H1 (cell line): ENCODE results near the gene RALA. TPM values are rescaled to one million over a fixed set of nuclear protein-coding genes. Genes with fewer than 3 reads are reported as not detected.

ENCODE experiments used
- CHD1 ChIP-seq: IDR thresholded peaks from 2 replicates; pipeline ENCODE4 v1.6.1; 2012; ENCODE audit warnings: low read depth, low read length, improper control_type of control experiment
- polyA plus RNA-seq, 7 experiments: library from polyadenylated mRNA; depleted of rRNA in 3 of 7; stranded (reverse) in 5 of 7; unstranded in 2 of 7; fragments of >200 nt in 5 of 7; fragments of 200-250 nt in 2 of 7; gene quantifications; 1 replicate in 5 of 7; 2 replicates in 1 of 7; 4 replicates in 1 of 7; pipeline versions ENCODE4 v1.2.1 to v1.2.3, GENCODE V29; 2011 to 2013; ENCODE audit warnings: missing spikeins in 2 of 7, mixed read lengths in 2 of 7
- total RNA-seq: library from RNA; stranded (reverse); fragmentation: NEBNext Ultra II Directional; extraction: Animal tissue kit (Norgen Biotek cat#: 25700); gene quantifications from 2 replicates; pipeline ENCODE4 v1.2.1, GENCODE V29; 2021
- TF ChIP-seq, protein P1 (sequence below): fragments of 300-600 bp; sonication (generic); IDR thresholded peaks from 2 replicates; pipeline ENCODE4 v1.7.1; 2012; ENCODE audit warnings: low read length, moderate library complexity, mild to moderate bottlenecking, inconsistent platforms; ENCODE audit not compliant: insufficient replicate concordance

Gene RALA
- total and polyA plus RNA-seq, 2 of the 8 experiments (the other 6 are each of a cell fraction or from before 2014, with no cell fraction given): 24.1 to 72.8 TPM

DNA sequence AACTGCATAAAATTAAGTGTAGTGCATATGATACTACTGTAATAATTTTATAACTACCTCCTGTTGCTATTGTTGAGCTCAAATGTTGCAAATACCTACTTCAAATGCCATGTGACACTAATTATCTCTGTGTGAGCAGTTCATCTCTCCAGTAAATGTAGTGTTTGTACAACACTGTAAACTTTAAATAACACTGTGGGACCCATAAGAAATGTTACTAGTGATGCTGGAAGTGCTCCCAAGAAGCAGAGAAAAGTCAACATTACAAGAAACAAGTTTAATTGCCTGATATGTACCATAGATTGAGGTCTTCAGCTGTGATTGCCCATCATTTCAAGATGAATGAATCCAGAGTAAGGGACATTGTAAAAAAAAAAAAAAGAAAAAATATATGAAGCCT lies 39.9 kb downstream of the RALA start (continued):
- TF ChIP-seq, protein P1, sequence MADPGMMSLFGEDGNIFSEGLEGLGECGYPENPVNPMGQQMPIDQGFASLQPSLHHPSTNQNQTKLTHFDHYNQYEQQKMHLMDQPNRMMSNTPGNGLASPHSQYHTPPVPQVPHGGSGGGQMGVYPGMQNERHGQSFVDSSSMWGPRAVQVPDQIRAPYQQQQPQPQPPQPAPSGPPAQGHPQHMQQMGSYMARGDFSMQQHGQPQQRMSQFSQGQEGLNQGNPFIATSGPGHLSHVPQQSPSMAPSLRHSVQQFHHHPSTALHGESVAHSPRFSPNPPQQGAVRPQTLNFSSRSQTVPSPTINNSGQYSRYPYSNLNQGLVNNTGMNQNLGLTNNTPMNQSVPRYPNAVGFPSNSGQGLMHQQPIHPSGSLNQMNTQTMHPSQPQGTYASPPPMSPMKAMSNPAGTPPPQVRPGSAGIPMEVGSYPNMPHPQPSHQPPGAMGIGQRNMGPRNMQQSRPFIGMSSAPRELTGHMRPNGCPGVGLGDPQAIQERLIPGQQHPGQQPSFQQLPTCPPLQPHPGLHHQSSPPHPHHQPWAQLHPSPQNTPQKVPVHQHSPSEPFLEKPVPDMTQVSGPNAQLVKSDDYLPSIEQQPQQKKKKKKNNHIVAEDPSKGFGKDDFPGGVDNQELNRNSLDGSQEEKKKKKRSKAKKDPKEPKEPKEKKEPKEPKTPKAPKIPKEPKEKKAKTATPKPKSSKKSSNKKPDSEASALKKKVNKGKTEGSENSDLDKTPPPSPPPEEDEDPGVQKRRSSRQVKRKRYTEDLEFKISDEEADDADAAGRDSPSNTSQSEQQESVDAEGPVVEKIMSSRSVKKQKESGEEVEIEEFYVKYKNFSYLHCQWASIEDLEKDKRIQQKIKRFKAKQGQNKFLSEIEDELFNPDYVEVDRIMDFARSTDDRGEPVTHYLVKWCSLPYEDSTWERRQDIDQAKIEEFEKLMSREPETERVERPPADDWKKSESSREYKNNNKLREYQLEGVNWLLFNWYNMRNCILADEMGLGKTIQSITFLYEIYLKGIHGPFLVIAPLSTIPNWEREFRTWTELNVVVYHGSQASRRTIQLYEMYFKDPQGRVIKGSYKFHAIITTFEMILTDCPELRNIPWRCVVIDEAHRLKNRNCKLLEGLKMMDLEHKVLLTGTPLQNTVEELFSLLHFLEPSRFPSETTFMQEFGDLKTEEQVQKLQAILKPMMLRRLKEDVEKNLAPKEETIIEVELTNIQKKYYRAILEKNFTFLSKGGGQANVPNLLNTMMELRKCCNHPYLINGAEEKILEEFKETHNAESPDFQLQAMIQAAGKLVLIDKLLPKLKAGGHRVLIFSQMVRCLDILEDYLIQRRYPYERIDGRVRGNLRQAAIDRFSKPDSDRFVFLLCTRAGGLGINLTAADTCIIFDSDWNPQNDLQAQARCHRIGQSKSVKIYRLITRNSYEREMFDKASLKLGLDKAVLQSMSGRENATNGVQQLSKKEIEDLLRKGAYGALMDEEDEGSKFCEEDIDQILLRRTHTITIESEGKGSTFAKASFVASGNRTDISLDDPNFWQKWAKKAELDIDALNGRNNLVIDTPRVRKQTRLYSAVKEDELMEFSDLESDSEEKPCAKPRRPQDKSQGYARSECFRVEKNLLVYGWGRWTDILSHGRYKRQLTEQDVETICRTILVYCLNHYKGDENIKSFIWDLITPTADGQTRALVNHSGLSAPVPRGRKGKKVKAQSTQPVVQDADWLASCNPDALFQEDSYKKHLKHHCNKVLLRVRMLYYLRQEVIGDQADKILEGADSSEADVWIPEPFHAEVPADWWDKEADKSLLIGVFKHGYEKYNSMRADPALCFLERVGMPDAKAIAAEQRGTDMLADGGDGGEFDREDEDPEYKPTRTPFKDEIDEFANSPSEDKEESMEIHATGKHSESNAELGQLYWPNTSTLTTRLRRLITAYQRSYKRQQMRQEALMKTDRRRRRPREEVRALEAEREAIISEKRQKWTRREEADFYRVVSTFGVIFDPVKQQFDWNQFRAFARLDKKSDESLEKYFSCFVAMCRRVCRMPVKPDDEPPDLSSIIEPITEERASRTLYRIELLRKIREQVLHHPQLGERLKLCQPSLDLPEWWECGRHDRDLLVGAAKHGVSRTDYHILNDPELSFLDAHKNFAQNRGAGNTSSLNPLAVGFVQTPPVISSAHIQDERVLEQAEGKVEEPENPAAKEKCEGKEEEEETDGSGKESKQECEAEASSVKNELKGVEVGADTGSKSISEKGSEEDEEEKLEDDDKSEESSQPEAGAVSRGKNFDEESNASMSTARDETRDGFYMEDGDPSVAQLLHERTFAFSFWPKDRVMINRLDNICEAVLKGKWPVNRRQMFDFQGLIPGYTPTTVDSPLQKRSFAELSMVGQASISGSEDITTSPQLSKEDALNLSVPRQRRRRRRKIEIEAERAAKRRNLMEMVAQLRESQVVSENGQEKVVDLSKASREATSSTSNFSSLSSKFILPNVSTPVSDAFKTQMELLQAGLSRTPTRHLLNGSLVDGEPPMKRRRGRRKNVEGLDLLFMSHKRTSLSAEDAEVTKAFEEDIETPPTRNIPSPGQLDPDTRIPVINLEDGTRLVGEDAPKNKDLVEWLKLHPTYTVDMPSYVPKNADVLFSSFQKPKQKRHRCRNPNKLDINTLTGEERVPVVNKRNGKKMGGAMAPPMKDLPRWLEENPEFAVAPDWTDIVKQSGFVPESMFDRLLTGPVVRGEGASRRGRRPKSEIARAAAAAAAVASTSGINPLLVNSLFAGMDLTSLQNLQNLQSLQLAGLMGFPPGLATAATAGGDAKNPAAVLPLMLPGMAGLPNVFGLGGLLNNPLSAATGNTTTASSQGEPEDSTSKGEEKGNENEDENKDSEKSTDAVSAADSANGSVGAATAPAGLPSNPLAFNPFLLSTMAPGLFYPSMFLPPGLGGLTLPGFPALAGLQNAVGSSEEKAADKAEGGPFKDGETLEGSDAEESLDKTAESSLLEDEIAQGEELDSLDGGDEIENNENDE: no peak
- TF ChIP-seq CHD1: no peak
